GM12878 (cell line): Measurements from ENCODE around the gene ARAP1. TPM values are rescaled to one million over a fixed set of nuclear protein-coding genes. Genes with fewer than 3 reads are reported as not detected.

Experiments used
- ATAC-seq: fragments of 200-7000 bp; cut with Tn5 transposase; 3 replicates; pipeline ENCODE4 v1.9.1; 2020; ENCODE audit warnings: mild to moderate bottlenecking, moderate library complexity
- BruUV-seq: library from RNA; stranded (reverse); fragments of 400-500 nt; replicated peaks from 2 replicates; lab custom pipeline; 2021; lab: Mats Ljungman, UMichigan
- CTCF ChIA-PET: fragments of 300-600 bp; sonication (Branson Sonifier 250); formaldehyde crosslinking; extraction: SDS; loops from one replicate; lab custom pipeline; 2021; ENCODE audit warnings: inconsistent platforms; lab: Yijun Ruan, JAX
- POLR2A ChIA-PET: fragments of 350-600 bp; formaldehyde crosslinking; extraction: SDS; loops from one replicate; lab custom pipeline; 2021; ENCODE audit warnings: inconsistent platforms; lab: Charles Lee
- RAD21 ChIA-PET: fragments of 300-600 bp; sonication (Branson Sonifier 250); formaldehyde crosslinking; loops from one replicate; lab custom pipeline; 2023; ENCODE audit warnings: antibody characterized with exemption; ENCODE audit not compliant: unreplicated experiment; lab: Charles Lee
- SMC1A ChIA-PET: fragments of 300-600 bp; sonication (Branson Sonifier 250); formaldehyde crosslinking; loops from one replicate; lab custom pipeline; 2023; ENCODE audit not compliant: unreplicated experiment, uncharacterized antibody; lab: Charles Lee
- DNase-seq: peaks from one replicate; pipeline ENCODE4 v3.0.0-alpha.2; 2011; ENCODE audit warnings: low read depth, low spot score
- FAIRE-seq: peaks from 3 replicates; lab custom pipeline; 2011; peaks lifted over from hg19 to GRCh38; lab: Jason Lieb, UNC
- H2AFZ ChIP-seq: 2 replicates; pipeline ENCODE4 v1.6.0; 2011; ENCODE audit warnings: low read depth, low read length, control low read depth; ENCODE audit not compliant: control insufficient read depth
- H3K27ac ChIP-seq: 2 replicates; pipeline ENCODE4 v1.5.1; 2011; ENCODE audit warnings: control low read depth; ENCODE audit not compliant: control insufficient read depth, insufficient read depth
- H3K27me3 ChIP-seq, 2 experiments: replicated peaks in 1 of 2; 2 replicates each; pipeline versions ENCODE4 v1.6.0 to v1.6.1; 2011; ENCODE audit warnings: low read length in 1 of 2; ENCODE audit not compliant: control insufficient read depth in 2 of 2, insufficient read depth in 2 of 2
- H3K36me3 ChIP-seq, 2 experiments: 2 replicates each; pipeline ENCODE4 v1.5.1; 2011; ENCODE audit warnings: low read length in 1 of 2; ENCODE audit not compliant: control insufficient read depth in 2 of 2, insufficient read depth in 2 of 2
- H3K4me1 ChIP-seq: 2 replicates; pipeline ENCODE4 v1.6.1; 2011; ENCODE audit warnings: mild to moderate bottlenecking, low read length, moderate library complexity, mixed read lengths; ENCODE audit not compliant: control insufficient read depth, insufficient read depth
- H3K4me2 ChIP-seq: 2 replicates; pipeline ENCODE4 v1.6.0; 2011; ENCODE audit warnings: control low read depth; ENCODE audit not compliant: control insufficient read depth, insufficient read depth
- H3K4me3 ChIP-seq: fragments of 200-600 bp; sonication (generic); 2 replicates; pipeline ENCODE4 v1.5.1; 2016
- H3K79me2 ChIP-seq: 2 replicates; pipeline ENCODE4 v1.6.0; 2011; ENCODE audit warnings: low read length; ENCODE audit not compliant: control insufficient read depth, insufficient read depth
- H3K9ac ChIP-seq: 2 replicates; pipeline ENCODE4 v1.8.0; 2011; ENCODE audit warnings: low read length, control low read depth, mixed read lengths; ENCODE audit not compliant: control insufficient read depth, insufficient read depth
- H3K9me3 ChIP-seq: replicated peaks from 3 replicates; pipeline ENCODE4 v1.5.1; 2011; ENCODE audit warnings: mild to moderate bottlenecking, low read length; ENCODE audit not compliant: control insufficient read depth, insufficient read depth
- H4K20me1 ChIP-seq: 2 replicates; pipeline ENCODE4 v1.6.0; 2011; ENCODE audit not compliant: control insufficient read depth, insufficient read depth
- EP300 ChIP-seq, 2 experiments: fragments of 150-350 bp in 1 of 2; IDR thresholded peaks; 2 replicates each; pipeline ENCODE4 v1.6.1; 2011 to 2012; ENCODE audit warnings: low read depth in 2 of 2, low read length in 2 of 2, borderline replicate concordance in 1 of 2, improper control_type of control experiment in 1 of 2, inconsistent platforms in 1 of 2; ENCODE audit not compliant: control insufficient read depth in 1 of 2
- PKNOX1 ChIP-seq: fragments of 450-650 bp; IDR thresholded peaks from 2 replicates; pipeline ENCODE4 v1.6.1; 2016; ENCODE audit warnings: mild to moderate bottlenecking
- SRF ChIP-seq, 2 experiments: IDR thresholded peaks; 2 replicates each; pipeline ENCODE4 v1.6.1; 2011; ENCODE audit warnings: low read depth in 2 of 2, low read length in 2 of 2, mild to moderate bottlenecking in 1 of 2, moderate library complexity in 1 of 2
- TBL1XR1 ChIP-seq: IDR thresholded peaks from 2 replicates; pipeline ENCODE4 v1.6.1; 2012; ENCODE audit warnings: low read depth, low read length, improper control_type of control experiment
- WGBS: methylation state at CpG from one replicate; pipeline ENCODE4 v1.1.6; 2016; ENCODE audit warnings: low lambda C conversion rate; ENCODE audit not compliant: insufficient replicate concordance, insufficient coverage; ENCODE audit errors: missing lambda C conversion rate; 5-methylcytosine and 5-hydroxymethylcytosine counted together
- in situ Hi-C: fragments of 300-500 bp; cut with MboI; formaldehyde crosslinking; loops from 9 replicates; pipeline ENCODE4 v1.14.3; 2018; ENCODE audit warnings: mixed read lengths
- intact Hi-C: fragments of 100-400 bp; cut with micrococcal nuclease; formaldehyde crosslinking; loops from one replicate; pipeline ENCODE4 v1.14.2; 2022; ENCODE audit not compliant: unreplicated experiment
- polyA plus RNA-seq, 11 experiments: library from polyadenylated mRNA; depleted of rRNA in 4 of 11; unstranded in 6 of 11; stranded (reverse) in 5 of 11; fragments of >200 nt; fragmentation: Nextera tagmentation in 4 of 11; fragmentation: Illumina TruSeq in 1 of 11; extraction: Ambion mirVana in 4 of 11; extraction: Trizol in 1 of 11; gene quantifications; 1 replicate in 1 of 11; 2 replicates in 10 of 11; pipeline versions ENCODE4 v1.2.1 to v1.2.3, GENCODE V29; 2011 to 2016; ENCODE audit warnings: inconsistent platforms in 2 of 11, missing spikeins in 2 of 11, low read depth in 1 of 11
- total RNA-seq, 4 experiments: library from RNA; depleted of rRNA in 3 of 4; stranded (reverse); fragments of >200 nt in 3 of 4; fragmentation: Illumina TruSeq in 1 of 4; extraction: Trizol in 1 of 4; gene quantifications; 2 replicates each; pipeline versions ENCODE4 v1.2.1 to v1.2.3, GENCODE V29; 2013 to 2021

The ARAP1 gene
- total and polyA plus RNA-seq, 10 of the 15 experiments (the other 5 are each of a cell fraction or from before 2014, with no cell fraction given), result 0.55 to 102 (median 51.0) TPM

DNA sequence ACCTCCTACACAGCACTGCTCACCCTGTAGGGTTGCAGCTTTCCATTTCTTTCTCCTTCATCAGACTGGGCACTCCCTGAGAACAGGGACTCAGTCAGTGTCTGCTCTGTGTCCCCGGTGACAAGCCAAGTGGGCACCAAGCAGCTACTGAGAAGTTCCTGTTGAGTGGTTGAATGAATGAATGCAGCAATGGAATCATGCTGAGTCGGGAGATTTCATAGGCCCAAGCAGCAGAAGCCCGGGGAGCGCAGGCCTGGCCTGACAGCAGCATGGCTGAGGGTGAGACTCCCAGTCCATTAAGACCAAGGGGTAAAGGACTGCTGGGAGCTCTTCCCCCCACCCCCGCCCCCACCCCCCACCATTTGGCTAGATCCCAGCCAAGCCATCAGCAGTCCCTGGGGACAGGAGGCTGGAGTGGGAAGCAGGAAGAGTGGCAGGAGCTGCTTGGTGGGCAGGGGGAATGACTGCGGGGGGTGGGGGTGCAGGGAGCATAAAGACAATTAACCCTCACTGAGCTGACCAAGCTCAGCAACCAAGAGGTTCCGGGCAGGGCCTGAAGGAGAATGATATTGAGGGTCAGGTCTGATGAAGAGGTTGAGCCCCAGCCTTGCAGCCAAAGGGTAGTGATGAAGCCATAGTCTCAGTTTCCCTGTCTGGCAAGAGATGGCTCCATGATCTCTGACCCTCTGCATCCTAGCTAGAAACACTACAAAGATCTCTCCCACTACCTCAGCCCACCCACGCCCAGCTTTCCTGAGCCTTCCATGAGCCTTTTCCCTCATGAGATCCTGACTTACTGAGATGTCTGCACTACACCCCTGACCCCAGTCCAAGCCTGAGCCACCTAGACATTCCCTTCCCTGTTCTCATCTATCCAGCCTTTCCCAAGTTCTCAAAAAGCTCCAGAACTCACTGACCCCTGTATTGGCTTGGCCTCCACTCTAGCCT lies 80.8 kb downstream of the ARAP1 start (continued):
- TF ChIP-seq EP300 (IDR thresholded peaks at IDR 0.05; ENCODE audit: borderline replicate concordance in 1 of 2, control insufficient read depth in 1 of 2, low read depth in 2 of 2, low read length in 2 of 2), result no peak

GRCh38 chr11:72670041-72670440 lies 82.2 kb downstream of the ARAP1 start:
- in situ Hi-C loops (no loop called here), intact Hi-C loops (no loop called here)
- ChIA-PET POLR2A (interaction anchor here (1.3 to 2.0 kb wide), 2 partner anchors 10 to 12 kb away, joined by 3 to 12 read pairs; no protein-coding TSS in a partner anchor), SMC1A (interaction anchor here (0.6 to 3.2 kb wide), 2 partner anchors 8 to 14 kb away, joined by 3 to 20 read pairs; no protein-coding TSS in a partner anchor), RAD21 (interaction anchor here (2.2 kb wide), 1 partner anchor 14 kb away, joined by 13 read pairs; no protein-coding TSS in a partner anchor), CTCF (interaction anchor here (2.2 to 3.6 kb wide), 5 partner anchors 10 to 146 kb away, joined by 6 to 37 read pairs (median 19); partner anchors contain the start of gene STARD10)
- ATAC-seq (no peak), DNase-seq (no peak), FAIRE-seq (no peak)
- no TSS peak for BruUV-seq
- Histone ChIP-seq H3K27ac (no peak overlapping the region), H3K36me3 (no peaks in the 10 kb centered on the region), H3K4me3 (no peak overlapping the region), H3K27me3 (peaks cover 0 to 11% of the 10 kb centered on the region in 2 experiments), H3K4me1 (peaks cover 25% of the 10 kb centered on the region), H3K9me3 (peaks cover 2% of the 10 kb centered on the region; the same call in 1 of the 3 replicates), H3K9ac (no peak overlapping the region), H3K4me2 (0 out of 2 replicates have a peak overlapping the region, but pooled peaks have one; percentile 76), H4K20me1 (no peaks in the 10 kb centered on the region), H3K79me2 (no peaks in the 10 kb centered on the region), H2AFZ (no peak overlapping the region)
- no peak for TF ChIP-seq TBL1XR1
- TF ChIP-seq PKNOX1, result peak; percentile 12; the same call in 1 of the 2 replicates
- peak; percentile 9 to 57; a peak in 1 of 4 replicates for TF ChIP-seq SRF (IDR thresholded peaks at IDR 0.05; ENCODE audit: low read depth in 2 of 2, low read length in 2 of 2)
- 58% methylated on average over 4 of the region's 4 CpGs for WGBS
